Measurements from ENCODE around the gene WDFY4. TPM values are rescaled to one million over a fixed set of nuclear protein-coding genes. Genes with fewer than 3 reads are reported as not detected.

Gene WDFY4
- total RNA-seq, 1 donor from 2014 or later = 0.25 TPM

DNA sequence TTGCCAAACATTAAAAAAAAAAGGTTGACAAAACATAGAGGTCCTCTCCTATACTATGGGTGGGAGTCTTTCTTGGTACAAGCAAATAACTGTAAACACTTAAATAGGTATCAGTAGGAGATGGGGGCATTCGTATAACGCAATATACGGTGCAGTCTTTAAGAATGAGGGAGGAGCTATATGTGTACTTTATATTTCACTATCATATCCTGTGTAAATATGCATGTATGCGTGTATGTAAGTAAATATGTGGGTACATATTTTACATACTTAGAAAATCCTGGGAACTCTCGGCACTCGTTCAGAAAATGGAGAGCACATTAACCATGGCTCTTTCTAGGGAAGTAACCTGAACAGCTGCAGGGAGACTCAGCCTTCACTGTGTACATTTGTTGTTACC lies 337.0 kb downstream of the WDFY4 start:
- H3K36me3 ChIP-seq (ENCODE audit: insufficient read depth, low read length) = no peaks in the 10 kb centered on the region
- no peaks in the 10 kb centered on the region for H4K20me1 ChIP-seq (ENCODE audit: insufficient read depth, low read length)
- H3K9me3 ChIP-seq (ENCODE audit: insufficient read depth, low read depth, low read length) = no peaks in the 10 kb centered on the region
- H3K4me1 Mint-ChIP-seq (ENCODE audit: low read depth, unreplicated experiment) = no peaks in the 10 kb centered on the region
- TF ChIP-seq, protein P1, sequence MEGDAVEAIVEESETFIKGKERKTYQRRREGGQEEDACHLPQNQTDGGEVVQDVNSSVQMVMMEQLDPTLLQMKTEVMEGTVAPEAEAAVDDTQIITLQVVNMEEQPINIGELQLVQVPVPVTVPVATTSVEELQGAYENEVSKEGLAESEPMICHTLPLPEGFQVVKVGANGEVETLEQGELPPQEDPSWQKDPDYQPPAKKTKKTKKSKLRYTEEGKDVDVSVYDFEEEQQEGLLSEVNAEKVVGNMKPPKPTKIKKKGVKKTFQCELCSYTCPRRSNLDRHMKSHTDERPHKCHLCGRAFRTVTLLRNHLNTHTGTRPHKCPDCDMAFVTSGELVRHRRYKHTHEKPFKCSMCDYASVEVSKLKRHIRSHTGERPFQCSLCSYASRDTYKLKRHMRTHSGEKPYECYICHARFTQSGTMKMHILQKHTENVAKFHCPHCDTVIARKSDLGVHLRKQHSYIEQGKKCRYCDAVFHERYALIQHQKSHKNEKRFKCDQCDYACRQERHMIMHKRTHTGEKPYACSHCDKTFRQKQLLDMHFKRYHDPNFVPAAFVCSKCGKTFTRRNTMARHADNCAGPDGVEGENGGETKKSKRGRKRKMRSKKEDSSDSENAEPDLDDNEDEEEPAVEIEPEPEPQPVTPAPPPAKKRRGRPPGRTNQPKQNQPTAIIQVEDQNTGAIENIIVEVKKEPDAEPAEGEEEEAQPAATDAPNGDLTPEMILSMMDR (IDR thresholded peaks at IDR 0.05; ENCODE audit: insufficient read depth, low read depth, low read length) = no peak
- no peak for TF ChIP-seq EZH2 (IDR thresholded peaks at IDR 0.05; ENCODE audit: insufficient read depth, low read length)
- no peaks in the 10 kb centered on the region for H3K4me1 ChIP-seq (ENCODE audit: insufficient read depth, low read length)
- no peak overlapping the region for H3K4me3 ChIP-seq (ENCODE audit: insufficient read depth, low read depth, low read length)
- peaks cover 6% of the 10 kb centered on the region for H3K27me3 Mint-ChIP-seq (ENCODE audit: low read depth, unreplicated experiment)
- H3K79me2 ChIP-seq (ENCODE audit: insufficient read depth, low read length) = no peaks in the 10 kb centered on the region
- no peak overlapping the region for H2AFZ ChIP-seq (ENCODE audit: low read depth, low read length)
- FAIRE-seq = no peak
- no peak overlapping the region for H3K4me2 ChIP-seq (ENCODE audit: low read length)
- H3K27ac Mint-ChIP-seq (ENCODE audit: unreplicated experiment) = no peak overlapping the region
- H3K36me3 Mint-ChIP-seq (ENCODE audit: low read depth, unreplicated experiment) = no peaks in the 10 kb centered on the region
- no peak overlapping the region for H3K4me3 Mint-ChIP-seq (ENCODE audit: unreplicated experiment)
- no peak overlapping the region for H3K27ac ChIP-seq (ENCODE audit: low read depth, low read length)
- H3K9ac ChIP-seq (ENCODE audit: low read length) = no peak overlapping the region
- DNase-seq (ENCODE audit: low read depth) = no peak
- H3K9me3 Mint-ChIP-seq (ENCODE audit: unreplicated experiment) = peaks cover 3% of the 10 kb centered on the region
- no peaks in the 10 kb centered on the region for H3K27me3 ChIP-seq (ENCODE audit: insufficient read depth, low read length)

GRCh38 chr10:49023071-49023470 lies 338.4 kb downstream of the WDFY4 start:
- Mint-ChIP-seq H3K4me1 (ENCODE audit: low read depth, unreplicated experiment) (no peaks in the 10 kb centered on the region), H3K9me3 (ENCODE audit: unreplicated experiment) (peaks cover 3% of the 10 kb centered on the region), H3K27me3 (ENCODE audit: low read depth, unreplicated experiment) (peaks cover 16% of the 10 kb centered on the region), H3K4me3 (ENCODE audit: unreplicated experiment) (no peak overlapping the region), H3K36me3 (ENCODE audit: low read depth, unreplicated experiment) (no peaks in the 10 kb centered on the region), H3K27ac (ENCODE audit: unreplicated experiment) (no peak overlapping the region)
- Histone ChIP-seq H4K20me1 (ENCODE audit: insufficient read depth, low read length) (no peaks in the 10 kb centered on the region), H3K9ac (ENCODE audit: low read length) (no peak overlapping the region), H3K9me3 (ENCODE audit: insufficient read depth, low read depth, low read length) (no peaks in the 10 kb centered on the region), H3K4me3 (ENCODE audit: insufficient read depth, low read depth, low read length) (no peak overlapping the region), H3K27ac (ENCODE audit: low read depth, low read length) (no peak overlapping the region), H2AFZ (ENCODE audit: low read depth, low read length) (no peak overlapping the region), H3K4me1 (ENCODE audit: insufficient read depth, low read length) (no peaks in the 10 kb centered on the region), H3K79me2 (ENCODE audit: insufficient read depth, low read length) (no peaks in the 10 kb centered on the region), H3K4me2 (ENCODE audit: low read length) (no peak overlapping the region), H3K27me3 (ENCODE audit: insufficient read depth, low read length) (no peaks in the 10 kb centered on the region), H3K36me3 (ENCODE audit: insufficient read depth, low read length) (no peaks in the 10 kb centered on the region)
- no peak for TF ChIP-seq EZH2 (IDR thresholded peaks at IDR 0.05; ENCODE audit: insufficient read depth, low read length)
- TF ChIP-seq, protein P1 (IDR thresholded peaks at IDR 0.05; ENCODE audit: insufficient read depth, low read depth, low read length) = no peak
- FAIRE-seq = no peak
- DNase-seq (ENCODE audit: low read depth) = no peak

GRCh38 chr10:49023752-49024151 lies 339.1 kb downstream of the WDFY4 start:
- Histone ChIP-seq H3K4me2 (ENCODE audit: low read length) (no peak overlapping the region), H3K27ac (ENCODE audit: low read depth, low read length) (no peak overlapping the region), H4K20me1 (ENCODE audit: insufficient read depth, low read length) (no peaks in the 10 kb centered on the region), H3K4me1 (ENCODE audit: insufficient read depth, low read length) (no peaks in the 10 kb centered on the region), H3K9ac (ENCODE audit: low read length) (no peak overlapping the region), H3K79me2 (ENCODE audit: insufficient read depth, low read length) (no peaks in the 10 kb centered on the region), H3K4me3 (ENCODE audit: insufficient read depth, low read depth, low read length) (no peak overlapping the region), H3K36me3 (ENCODE audit: insufficient read depth, low read length) (no peaks in the 10 kb centered on the region), H2AFZ (ENCODE audit: low read depth, low read length) (no peak overlapping the region), H3K9me3 (ENCODE audit: insufficient read depth, low read depth, low read length) (no peaks in the 10 kb centered on the region), H3K27me3 (ENCODE audit: insufficient read depth, low read length) (no peaks in the 10 kb centered on the region)
- FAIRE-seq = no peak
- Mint-ChIP-seq H3K36me3 (ENCODE audit: low read depth, unreplicated experiment) (no peaks in the 10 kb centered on the region), H3K4me1 (ENCODE audit: low read depth, unreplicated experiment) (no peaks in the 10 kb centered on the region), H3K27ac (ENCODE audit: unreplicated experiment) (no peak overlapping the region), H3K4me3 (ENCODE audit: unreplicated experiment) (no peak overlapping the region), H3K27me3 (ENCODE audit: low read depth, unreplicated experiment) (peaks cover 22% of the 10 kb centered on the region), H3K9me3 (ENCODE audit: unreplicated experiment) (peaks cover 3% of the 10 kb centered on the region)
- DNase-seq (ENCODE audit: low read depth) = no peak
- TF ChIP-seq EZH2 (IDR thresholded peaks at IDR 0.05; ENCODE audit: insufficient read depth, low read length) = no peak
- TF ChIP-seq, protein P1 (IDR thresholded peaks at IDR 0.05; ENCODE audit: insufficient read depth, low read depth, low read length) = no peak

All from astrocyte (in vitro differentiated cells and primary cell).